NCI-H2029 treated with DMSO at 0.1 percent for 48 hours (cell line): ENCODE measurements around the gene CENPP.

ENCODE experiments used
- DNase-seq: peaks from one replicate; lab custom pipeline; 2025; lab: John Stamatoyannopoulos, UW

CENPP gene

GRCh38 chr9:92639791-92640271 is 314.1 kb downstream of the CENPP start:
- DNase-seq = no peak

- DNase-seq = no peak
Observed at GRCh38 chr9:92640398-92641091, 314.8 kb downstream of the CENPP start.

- DNase-seq = no peak
Observed at GRCh38 chr9:92641092-92641809, 315.5 kb downstream of the CENPP start.

- no peak for DNase-seq
Observed at GRCh38 chr9:92642041-92642451, 316.3 kb downstream of the CENPP start.

GRCh38 chr9:92642564-92642963 is 316.8 kb downstream of the CENPP start:
- no peak for DNase-seq

- no peak for DNase-seq
Observed at GRCh38 chr9:92644278-92644677, 318.5 kb downstream of the CENPP start.

- no peak for DNase-seq
Observed at GRCh38 chr9:92645041-92645440, 319.3 kb downstream of the CENPP start.

- no peak for DNase-seq
Observed at GRCh38 chr9:92647671-92648473, 322.1 kb downstream of the CENPP start.

- DNase-seq = no peak
Observed at GRCh38 chr9:92648474-92648971, 322.8 kb downstream of the CENPP start.

GRCh38 chr9:92649007-92649406 is 323.3 kb downstream of the CENPP start:
- DNase-seq = no peak

GRCh38 chr9:92650296-92650695 is 324.5 kb downstream of the CENPP start:
- DNase-seq = no peak

- no peak for DNase-seq
Observed at GRCh38 chr9:92650839-92651621, 325.3 kb downstream of the CENPP start.

- no peak for DNase-seq
Observed at GRCh38 chr9:92652461-92652860, 326.7 kb downstream of the CENPP start.

- DNase-seq = no peak
Observed at GRCh38 chr9:92654481-92655301, 328.9 kb downstream of the CENPP start.

- no peak for DNase-seq
Observed at GRCh38 chr9:92655366-92655765, 329.6 kb downstream of the CENPP start.

GRCh38 chr9:92655896-92656536 is 330.3 kb downstream of the CENPP start:
- DNase-seq = no peak

GRCh38 chr9:92656537-92656925 is 330.8 kb downstream of the CENPP start:
- DNase-seq = no peak

- no peak for DNase-seq
Observed at GRCh38 chr9:92657296-92658094, 331.7 kb downstream of the CENPP start.

GRCh38 chr9:92658176-92658575 is 332.4 kb downstream of the CENPP start:
- no peak for DNase-seq
